Superior temporal gyrus (tissue), 1 donor: ENCODE data around the gene DCP2.
A peak's percentile ranks its signal among the peaks of the same experiment; 100 is the strongest.

ENCODE experiments used
- DNase-seq: peaks from one replicate; pipeline ENCODE4 v3.0.0-alpha.2; 2016; ENCODE audit errors: extremely low spot score

The DCP2 gene

GRCh38 chr5:112967520-112968083 is 9.0 kb upstream of the DCP2 start:
- no peak for DNase-seq

GRCh38 chr5:112968411-112969106 is 8.0 kb upstream of the DCP2 start:
- no peak for DNase-seq

GRCh38 chr5:112971276-112971675 is 5.3 kb upstream of the DCP2 start:
- DNase-seq: no peak

GRCh38 chr5:112973036-112973435 is 3.6 kb upstream of the DCP2 start:
- DNase-seq: no peak

- DNase-seq: no peak
Measured at GRCh38 chr5:112973904-112974303, 2.7 kb upstream of the DCP2 start.

GRCh38 chr5:112974901-112975300 is 1.7 kb upstream of the DCP2 start:
- DNase-seq: no peak

- no peak for DNase-seq
Measured at GRCh38 chr5:112975721-112976431, 722 bp upstream of the DCP2 start.

- peak; percentile 37 for DNase-seq
Measured at GRCh38 chr5:112977440-112977861, 853 bp downstream of the DCP2 start.

- no peak for DNase-seq
Measured at GRCh38 chr5:112978836-112979235, 2.2 kb downstream of the DCP2 start.

GRCh38 chr5:112979723-112980122 is 3.1 kb downstream of the DCP2 start:
- no peak for DNase-seq

GRCh38 chr5:112983363-112983762 is 6.8 kb downstream of the DCP2 start:
- no peak for DNase-seq

GRCh38 chr5:112986224-112986623 is 9.6 kb downstream of the DCP2 start:
- DNase-seq: no peak

GRCh38 chr5:112995764-112996618 is 19.4 kb downstream of the DCP2 start:
- DNase-seq: peak; percentile 96

GRCh38 chr5:112996830-112997374 is 20.3 kb downstream of the DCP2 start:
- no peak for DNase-seq

- no peak for DNase-seq
Measured at GRCh38 chr5:112998296-112998695, 21.7 kb downstream of the DCP2 start.

GRCh38 chr5:113000466-113000865 is 23.9 kb downstream of the DCP2 start:
- DNase-seq: no peak

GRCh38 chr5:113002423-113002822 is 25.8 kb downstream of the DCP2 start:
- no peak for DNase-seq

- DNase-seq: no peak
Measured at GRCh38 chr5:113003763-113004162, 27.2 kb downstream of the DCP2 start.

- no peak for DNase-seq
Measured at GRCh38 chr5:113005454-113005853, 28.9 kb downstream of the DCP2 start.

GRCh38 chr5:113017881-113018635 is 41.5 kb downstream of the DCP2 start:
- no peak for DNase-seq
